B cell (primary cell): Measurements from ENCODE around the gene MYBPHL. TPM values are rescaled to one million over a fixed set of nuclear protein-coding genes. Genes with fewer than 3 reads are reported as not detected.

Experiments used
- ATAC-seq: fragments of 200-7000 bp; cut with Tn5 transposase; one replicate; pipeline ENCODE4 v1.10.0; 2021; ENCODE audit warnings: low read depth, mild to moderate bottlenecking, moderate number of reproducible peaks, moderate library complexity
- CTCF ChIA-PET: fragments of 350-600 bp; sonication (Branson Sonifier 250); formaldehyde crosslinking; loops from one replicate; lab custom pipeline; 2021; ENCODE audit warnings: antibody characterized with exemption, inconsistent platforms; lab: Charles Lee
- POLR2A ChIA-PET: fragments of 350-600 bp; sonication (Branson Sonifier 250); formaldehyde crosslinking; loops from one replicate; lab custom pipeline; 2021; ENCODE audit warnings: antibody characterized with exemption; lab: Charles Lee
- DNase-seq: peaks from one replicate; pipeline ENCODE4 v3.0.0; 2013
- H2AFZ ChIP-seq: 2 replicates; pipeline ENCODE4 v1.6.1; 2012; ENCODE audit warnings: mild to moderate bottlenecking, low read depth, low read length; ENCODE audit not compliant: insufficient read depth, poor library complexity, severe bottlenecking
- H3K27ac ChIP-seq, 2 donors: 1 replicate in 1 of 2; 2 replicates in 1 of 2; pipeline ENCODE4 v1.5.1; 2012 to 2013; ENCODE audit warnings: low read length in 2 of 2, mild to moderate bottlenecking in 2 of 2, moderate library complexity in 1 of 2
- H3K27me3 ChIP-seq, 4 experiments: fragments of 200-600 bp in 1 of 4; sonication (generic) in 1 of 4; replicated peaks in 1 of 4; 1 replicate in 2 of 4; 2 replicates in 2 of 4; pipeline versions ENCODE4 v1.6.1 to v1.7.0; 2013 to 2016; ENCODE audit warnings: low read length in 3 of 4, mild to moderate bottlenecking in 2 of 4, mixed read lengths in 1 of 4, moderate library complexity in 1 of 4; ENCODE audit not compliant: insufficient read depth in 4 of 4, control insufficient read depth in 3 of 4; ENCODE audit errors: control extremely low read depth in 1 of 4
- H3K36me3 ChIP-seq, 2 experiments: replicated peaks in 1 of 2; 1 replicate in 1 of 2; 2 replicates in 1 of 2; pipeline versions ENCODE4 v1.6.1 to v1.7.1; 2013; ENCODE audit warnings: low read length in 1 of 2; ENCODE audit not compliant: insufficient read depth in 2 of 2, control insufficient read depth in 1 of 2; ENCODE audit errors: control extremely low read depth in 1 of 2, extremely low read depth in 1 of 2
- H3K4me1 ChIP-seq, 2 donors: fragments of 200-600 bp in 1 of 2; sonication (generic) in 1 of 2; 1 replicate in 1 of 2; 2 replicates in 1 of 2; pipeline versions ENCODE4 v1.5.1 to v1.6.1; 2013 to 2017; ENCODE audit warnings: low read length in 2 of 2; ENCODE audit not compliant: control insufficient read depth in 2 of 2, insufficient read depth in 2 of 2
- H3K4me2 ChIP-seq: replicated peaks from 2 replicates; pipeline ENCODE3; 2012; ENCODE audit warnings: mild to moderate bottlenecking, low read depth, low read length; ENCODE audit not compliant: poor library complexity, severe bottlenecking
- H3K4me3 ChIP-seq, 5 experiments: fragments of 200-600 bp in 1 of 5; sonication (generic) in 1 of 5; 1 replicate in 3 of 5; 2 replicates in 2 of 5; pipeline versions ENCODE4 v1.5.1 to v1.7.0; 2011 to 2016; ENCODE audit warnings: low read length in 4 of 5, mild to moderate bottlenecking in 4 of 5, low read depth in 2 of 5, control low read depth in 1 of 5, moderate library complexity in 1 of 5; ENCODE audit not compliant: insufficient read depth in 1 of 5; ENCODE audit errors: control extremely low read depth in 1 of 5, extremely low read depth in 1 of 5
- H3K79me2 ChIP-seq: fragments of 200-600 bp; sonication (generic); one replicate; pipeline ENCODE4 v1.6.0; 2016; ENCODE audit warnings: low read length; ENCODE audit not compliant: control insufficient read depth, insufficient read depth
- H3K9ac ChIP-seq: fragments of 200-600 bp; sonication (generic); 2 replicates; pipeline ENCODE4 v1.6.1; 2017; ENCODE audit warnings: mild to moderate bottlenecking, low read length, moderate library complexity
- H3K9me3 ChIP-seq, 3 donors: one replicate each; pipeline versions ENCODE4 v1.6.1 to v1.7.1; 2013; ENCODE audit warnings: low read length in 2 of 3; ENCODE audit not compliant: control insufficient read depth in 2 of 3, insufficient read depth in 1 of 3; ENCODE audit errors: control extremely low read depth in 1 of 3
- H4K20me1 ChIP-seq: 2 replicates; pipeline ENCODE4 v1.6.0; 2012; ENCODE audit warnings: mild to moderate bottlenecking, low read length; ENCODE audit not compliant: insufficient read depth, control insufficient read depth, poor library complexity, severe bottlenecking
- H3K27ac Mint-ChIP-seq: one replicate; pipeline ENCODE4 v1.8.0; 2021; ENCODE audit warnings: mixed read lengths
- H3K27me3 Mint-ChIP-seq: one replicate; pipeline ENCODE4 v1.8.0; 2021; ENCODE audit warnings: mixed read lengths
- H3K4me1 Mint-ChIP-seq: one replicate; pipeline ENCODE4 v1.8.0; 2021; ENCODE audit warnings: mixed read lengths
- H3K4me3 Mint-ChIP-seq: one replicate; pipeline ENCODE4 v1.8.0; 2021; ENCODE audit warnings: mixed read lengths
- H3K9me3 Mint-ChIP-seq: one replicate; pipeline ENCODE4 v1.8.0; 2022; ENCODE audit warnings: mixed read lengths; ENCODE audit not compliant: insufficient read depth
- CTCF ChIP-seq: fragments of 200-600 bp; IDR thresholded peaks from one replicate; pipeline ENCODE4 v1.8.0; 2022; ENCODE audit warnings: antibody characterized with exemption, mild to moderate bottlenecking
- EZH2 ChIP-seq: IDR thresholded peaks from 2 replicates; pipeline ENCODE4 v1.6.1; 2012; ENCODE audit warnings: borderline replicate concordance, low read depth, mild to moderate bottlenecking, moderate library complexity, low read length; ENCODE audit not compliant: insufficient read depth, poor library complexity, severe bottlenecking
- WGBS: methylation state at CpG from one replicate; pipeline ENCODE4 v1.1.5; 2013; ENCODE audit warnings: missing lambda C conversion rate; ENCODE audit not compliant: insufficient coverage; 5-methylcytosine and 5-hydroxymethylcytosine counted together
- intact Hi-C: fragments of 100-400 bp; cut with micrococcal nuclease; formaldehyde crosslinking; loops from one replicate; pipeline ENCODE4 v1.10.0; 2022
- polyA plus RNA-seq: library from polyadenylated mRNA; depleted of rRNA; stranded (reverse); fragments of >200 nt; gene quantifications from 2 replicates; pipeline ENCODE4 v1.2.3, GENCODE V29; 2012
- total RNA-seq, 2 donors: library from RNA; stranded (reverse); fragments of 120-200 nt in 1 of 2; gene quantifications; 1 replicate in 1 of 2; 2 replicates in 1 of 2; pipeline versions ENCODE4 v1.2.3 to v1.2.4, GENCODE V29; 2013 to 2022

The MYBPHL gene
- total and polyA plus RNA-seq, 2 donors (not counting 1 experiment from before 2014, with no cell fraction given), result not detected

GRCh38 chr1:109354929-109355328, 48.1 kb upstream of the MYBPHL start:
- Histone ChIP-seq H2AFZ (no peak overlapping the region), H3K79me2 (no peaks in the 10 kb centered on the region), H3K4me1 (no peaks in the 10 kb centered on the region), H3K4me2 (no peak overlapping the region), H3K9me3 (no peaks in the 10 kb centered on the region), H4K20me1 (no peaks in the 10 kb centered on the region), H3K4me3 (no peak overlapping the region), H3K9ac (no peak overlapping the region), H3K27ac (no peak overlapping the region), H3K27me3 (peaks cover 0 to 7% (median 0%) of the 10 kb centered on the region in 4 experiments), H3K36me3 (no peaks in the 10 kb centered on the region)
- ATAC-seq (no peak), DNase-seq (no peak)
- WGBS, result no CpG with 5 or more reads among the region's 3 CpGs
- Mint-ChIP-seq H3K27ac (no peak overlapping the region), H3K27me3 (peaks cover 43% of the 10 kb centered on the region), H3K4me3 (no peak overlapping the region), H3K9me3 (no peaks in the 10 kb centered on the region), H3K4me1 (no peaks in the 10 kb centered on the region)
- intact Hi-C loops, result no loop called here
- ChIA-PET POLR2A (no interaction called here), CTCF (no interaction called here)
- TF ChIP-seq EZH2 (no peak), CTCF (no peak)

- intact Hi-C loops, result no loop called here
- WGBS, result 90% methylated on average over 5 of the region's 5 CpGs
- Histone ChIP-seq H3K4me3 (no peak overlapping the region), H3K9me3 (no peaks in the 10 kb centered on the region), H3K9ac (no peak overlapping the region), H3K4me2 (no peak overlapping the region), H3K27ac (no peak overlapping the region), H3K27me3 (peaks cover 0 to 7% (median 0%) of the 10 kb centered on the region in 4 experiments), H3K36me3 (no peaks in the 10 kb centered on the region), H4K20me1 (no peaks in the 10 kb centered on the region), H2AFZ (no peak overlapping the region), H3K4me1 (no peaks in the 10 kb centered on the region), H3K79me2 (no peaks in the 10 kb centered on the region)
- Mint-ChIP-seq H3K4me1 (no peaks in the 10 kb centered on the region), H3K27me3 (peaks cover 35% of the 10 kb centered on the region), H3K4me3 (no peak overlapping the region), H3K9me3 (no peaks in the 10 kb centered on the region), H3K27ac (no peak overlapping the region)
- DNase-seq, result no peak
- TF ChIP-seq CTCF, result no peak
- no peak for ATAC-seq
- ChIA-PET POLR2A (interaction anchor here (0.7 kb wide), 1 partner anchor 54 kb away, joined by 4 read pairs; no protein-coding TSS in a partner anchor), CTCF (interaction anchor here (1.6 kb wide), 1 partner anchor 74 kb away, joined by 4 read pairs; no protein-coding TSS in a partner anchor)
Observed at GRCh38 chr1:109351457-109351856, 44.6 kb upstream of the MYBPHL start.
